Pulmonary artery endothelial cell (primary cell): Measurements from ENCODE around the gene SYPL2. TPM values are rescaled to one million over a fixed set of nuclear protein-coding genes. Genes with fewer than 3 reads are reported as not detected.
"Not testable (repeated sequence)": the region's sequence is repeated elsewhere in the genome, so short reads cannot be mapped to it uniquely, and the experiment has no call there.

Experiments used
- DNase-seq: peaks from one replicate; pipeline ENCODE4 v3.0.0-alpha.2; 2011; ENCODE audit warnings: low read depth, low spot score
- total RNA-seq: library from RNA; depleted of rRNA; stranded (reverse); fragments of >200 nt; gene quantifications from 2 replicates; pipeline ENCODE4 v1.2.3, GENCODE V29; 2014

Gene SYPL2
- total RNA-seq = 0.04 TPM in 1 of 2 replicates, not detected in the other

DNA sequence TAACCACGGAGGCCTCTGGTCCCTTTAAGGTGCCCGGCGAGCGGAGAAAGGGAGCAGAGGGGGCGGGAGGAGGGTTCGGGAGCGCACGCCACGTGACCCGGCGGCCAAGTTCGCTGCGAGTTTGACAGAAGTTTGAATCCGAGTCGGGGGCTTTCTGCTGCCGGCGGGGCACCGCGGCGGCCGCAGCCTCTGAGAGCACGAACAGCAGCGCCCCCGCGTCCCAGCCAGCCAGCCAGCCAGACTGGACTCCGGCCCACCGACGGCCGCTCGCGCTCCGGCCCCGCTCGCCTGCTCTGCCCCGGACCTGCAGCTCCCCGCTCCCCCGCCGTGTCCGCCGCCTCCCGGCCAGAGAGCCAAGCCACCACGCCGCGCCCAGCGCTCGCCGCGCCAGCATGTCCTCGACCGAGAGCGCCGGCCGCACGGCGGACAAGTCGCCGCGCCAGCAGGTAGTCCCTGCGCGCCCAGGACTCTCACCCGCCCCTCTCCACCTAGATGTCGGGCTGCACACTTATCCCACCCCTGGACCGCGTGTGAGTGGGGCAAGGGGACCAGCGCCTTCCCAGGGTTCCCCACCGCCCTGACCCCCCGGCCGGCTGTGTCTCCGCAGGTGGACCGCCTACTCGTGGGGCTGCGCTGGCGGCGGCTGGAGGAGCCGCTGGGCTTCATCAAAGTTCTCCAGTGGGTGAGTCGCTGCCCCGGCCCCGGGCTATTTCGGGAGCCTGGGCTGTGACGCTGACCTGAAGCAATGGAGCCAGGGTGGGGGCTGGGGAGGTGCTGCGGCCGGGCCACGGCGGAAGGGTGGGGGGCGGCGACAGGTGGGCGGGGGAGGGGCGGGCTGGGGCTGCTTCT is at the start of gene SYPL2:
TSS of gene SYPL2 (plus strand) at position 95 of the 849 bp plus-strand sequence. CDS start at position 393, 298 bp downstream.
- no peak for DNase-seq

DNA sequence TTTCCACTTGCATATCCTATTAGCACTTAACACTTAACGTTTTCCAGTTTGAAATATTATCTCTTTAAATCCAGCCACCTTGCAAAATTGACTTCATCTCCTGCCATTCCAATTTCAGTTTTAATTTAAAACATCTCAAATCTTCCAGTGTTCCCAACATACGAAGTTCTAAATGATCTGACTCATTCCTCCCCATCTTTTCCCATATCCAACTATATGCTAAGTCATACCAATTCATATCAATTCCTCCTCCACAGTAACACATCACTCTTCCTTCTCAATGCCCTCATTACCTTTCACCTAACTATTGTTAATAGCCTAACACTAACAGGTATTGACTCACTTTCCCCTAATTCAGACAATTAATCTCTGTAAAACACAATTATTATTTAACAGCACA is 42.8 kb upstream of the SYPL2 start:
- DNase-seq = no peak

DNA sequence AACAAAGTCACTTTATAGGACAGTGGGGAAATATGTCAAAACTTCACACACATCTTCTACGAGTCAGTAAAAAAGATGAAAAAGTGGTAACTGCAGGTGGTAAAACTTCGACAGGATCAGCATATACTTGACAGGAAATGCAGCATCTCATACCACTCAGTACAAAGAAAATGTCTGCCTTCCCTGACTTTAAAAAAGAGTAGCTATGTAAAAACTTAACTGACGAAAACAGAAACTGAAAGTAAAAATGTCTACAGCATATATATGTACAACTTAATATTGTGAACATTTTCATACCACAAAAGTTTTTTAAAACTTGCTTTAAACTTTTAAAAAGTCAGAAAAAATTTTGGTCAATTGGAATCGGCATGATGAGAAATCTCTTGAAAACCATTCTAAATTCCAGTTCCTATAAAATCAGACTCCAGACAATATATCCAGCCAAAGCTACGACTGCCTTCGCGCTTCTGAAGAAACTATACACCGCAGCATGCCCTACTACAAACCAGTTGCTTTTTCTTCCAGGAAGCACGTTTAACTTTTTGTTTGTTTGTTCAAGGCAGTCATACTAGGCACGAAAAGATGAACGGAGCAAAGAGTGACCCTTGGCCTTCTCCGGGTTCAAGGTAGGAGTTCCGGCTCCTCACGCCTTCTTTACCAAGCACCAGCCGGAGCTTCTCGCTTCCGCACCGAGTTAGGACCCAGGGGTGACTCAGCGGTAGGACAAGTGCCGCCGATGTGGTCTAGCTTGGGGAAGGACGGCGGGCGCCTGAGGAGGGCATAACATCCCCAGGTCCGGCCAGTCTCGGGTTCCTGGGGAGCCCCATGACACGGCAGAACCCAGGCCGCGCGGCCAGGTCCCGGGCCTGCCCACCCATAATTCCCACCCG is 40.7 kb upstream of the SYPL2 start:
- no peak for DNase-seq

DNA sequence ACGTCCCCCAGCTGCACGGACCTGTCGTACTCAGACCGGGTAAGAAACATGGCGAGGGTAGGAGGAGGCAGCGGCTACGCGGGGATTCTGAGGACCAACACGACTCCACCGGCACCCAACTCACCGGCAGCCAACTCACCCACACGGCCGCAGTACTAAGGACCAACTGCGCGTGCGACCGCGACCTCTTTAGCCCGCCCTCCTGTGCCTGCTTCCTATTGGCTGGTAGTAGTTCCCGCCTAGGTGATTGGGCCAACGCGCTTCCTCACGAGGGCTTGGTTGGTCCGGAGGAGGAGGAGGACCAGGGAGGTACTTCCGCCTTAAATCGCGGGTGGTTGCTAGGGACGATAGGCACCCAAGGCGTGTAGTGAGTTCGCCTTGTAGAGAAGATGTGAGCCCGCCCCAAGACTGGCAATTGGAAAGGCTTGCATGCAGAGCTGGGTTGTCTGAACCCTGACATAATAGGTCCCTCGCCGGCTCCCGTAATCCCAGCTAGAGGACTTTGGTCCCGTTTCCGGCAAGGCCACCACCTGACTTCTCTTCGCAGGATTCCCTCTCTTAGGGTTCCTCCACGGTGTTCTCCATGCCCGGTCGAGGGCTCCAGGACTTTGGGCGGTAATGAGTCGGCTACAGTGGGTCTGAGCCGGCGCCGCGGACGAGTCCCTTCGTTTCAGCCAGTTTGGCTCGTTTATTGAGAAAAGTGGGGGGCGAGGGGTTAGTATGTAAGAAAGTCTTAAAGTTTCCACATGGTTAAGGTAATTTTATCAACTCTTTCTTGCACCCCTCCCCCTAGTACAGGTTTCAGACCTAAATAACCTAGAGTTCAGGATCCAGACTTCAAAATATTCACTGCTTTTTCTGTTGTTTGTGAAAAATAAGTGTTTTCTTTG is 39.8 kb upstream of the SYPL2 start, which contains the start of gene PSMA5:
TSS of gene PSMA5 (minus strand) at position 168 of the 890 bp plus-strand sequence. CDS start at position 50, 118 bp downstream.
- peak; percentile 98 for DNase-seq

DNA sequence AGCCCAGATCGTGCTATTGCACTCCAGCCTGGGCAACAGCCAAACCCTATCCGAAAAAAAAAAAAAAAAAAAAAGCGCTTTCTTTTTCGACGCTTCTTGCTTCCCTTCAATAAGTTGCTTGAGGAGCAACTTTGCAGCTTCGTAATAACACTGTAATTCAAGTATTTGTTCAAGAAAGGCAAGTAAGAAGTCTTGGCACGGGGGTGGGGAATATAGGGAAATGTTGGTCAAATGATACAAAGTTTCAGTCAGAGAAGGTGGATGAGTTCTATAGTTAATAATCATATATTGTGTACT is 39.2 kb upstream of the SYPL2 start:
- no peak for DNase-seq

DNA sequence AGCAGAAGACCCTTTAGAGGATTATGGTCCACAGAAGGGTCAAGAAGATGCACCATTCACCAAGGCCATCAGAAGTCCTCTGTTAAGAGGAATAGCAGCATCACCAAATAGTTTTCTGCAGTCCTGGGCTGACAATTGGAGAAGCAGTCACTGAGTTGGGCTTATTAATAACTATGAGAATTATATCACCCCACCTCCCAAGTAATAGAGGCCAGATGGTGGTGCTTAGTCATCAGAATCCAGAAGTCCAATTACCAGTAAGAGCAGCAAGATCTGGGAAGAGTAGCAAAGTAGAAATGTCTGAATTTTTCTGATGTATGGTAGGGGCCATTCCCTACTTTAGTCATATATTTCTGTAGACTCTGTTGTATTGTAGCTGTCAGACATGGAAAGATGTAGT is 34.0 kb upstream of the SYPL2 start:
- no peak for DNase-seq

DNA sequence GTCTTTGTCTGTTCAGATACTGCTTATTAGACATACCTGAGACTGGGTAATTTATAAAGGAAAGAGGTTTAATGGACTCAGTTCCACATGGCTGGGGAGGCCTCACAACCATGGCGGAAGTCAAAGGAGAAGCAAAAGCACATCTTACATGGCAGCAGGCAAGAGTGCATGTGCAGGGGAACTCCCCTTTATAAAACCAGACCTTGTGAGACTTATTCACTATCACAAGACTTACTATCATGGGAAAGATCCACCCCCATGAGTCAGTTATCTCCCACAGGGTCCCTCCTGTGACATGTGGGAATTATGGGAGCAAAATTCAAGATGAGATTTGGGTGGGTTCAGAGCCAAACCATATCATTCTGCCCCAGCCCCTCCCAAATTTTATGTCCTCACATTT is 33.0 kb upstream of the SYPL2 start:
- no peak for DNase-seq

DNA sequence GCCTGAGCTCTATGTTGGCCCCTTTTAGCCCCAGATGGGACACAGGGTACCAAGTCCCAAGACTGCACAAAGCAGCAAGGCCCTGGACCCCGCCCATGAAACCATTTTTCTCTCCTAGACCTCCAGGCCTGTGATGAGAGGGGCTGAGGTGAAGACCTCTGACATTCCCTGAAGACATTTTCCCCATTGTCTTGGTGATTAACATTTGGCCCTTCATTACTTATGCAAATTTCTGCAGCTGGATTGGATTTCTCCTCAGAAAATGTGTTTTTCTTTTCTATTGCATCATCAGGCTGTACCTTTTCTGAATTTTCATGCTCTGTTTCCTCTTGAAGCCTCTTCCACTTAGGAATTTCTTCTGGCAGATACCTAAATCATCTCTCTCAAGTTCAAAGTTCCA is 31.9 kb upstream of the SYPL2 start:
- DNase-seq = no peak

DNA sequence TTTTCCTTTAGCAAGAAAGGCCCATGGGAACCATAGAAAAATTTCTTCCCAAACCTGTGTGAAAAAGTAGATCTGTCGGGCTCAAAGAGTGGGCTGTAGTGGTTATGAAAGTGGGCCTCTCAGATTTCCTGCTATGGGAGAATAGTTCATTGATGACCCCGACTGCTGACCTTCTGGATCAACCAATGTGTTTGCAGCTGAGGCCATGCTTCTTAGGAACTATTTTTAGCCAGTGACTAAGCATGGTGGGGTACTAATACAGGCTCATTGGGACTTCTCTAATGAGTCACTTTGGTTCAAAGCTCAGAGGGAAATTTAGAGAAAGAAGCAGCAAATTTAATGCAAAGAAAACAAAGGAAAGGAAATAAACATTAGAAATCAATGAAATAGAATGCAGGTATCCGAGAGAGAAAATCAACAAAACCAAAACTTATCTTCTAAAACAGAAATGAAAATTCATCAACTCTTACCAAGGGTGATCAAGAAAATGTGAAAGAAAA is 27.5 kb upstream of the SYPL2 start:
- DNase-seq = no peak

DNA sequence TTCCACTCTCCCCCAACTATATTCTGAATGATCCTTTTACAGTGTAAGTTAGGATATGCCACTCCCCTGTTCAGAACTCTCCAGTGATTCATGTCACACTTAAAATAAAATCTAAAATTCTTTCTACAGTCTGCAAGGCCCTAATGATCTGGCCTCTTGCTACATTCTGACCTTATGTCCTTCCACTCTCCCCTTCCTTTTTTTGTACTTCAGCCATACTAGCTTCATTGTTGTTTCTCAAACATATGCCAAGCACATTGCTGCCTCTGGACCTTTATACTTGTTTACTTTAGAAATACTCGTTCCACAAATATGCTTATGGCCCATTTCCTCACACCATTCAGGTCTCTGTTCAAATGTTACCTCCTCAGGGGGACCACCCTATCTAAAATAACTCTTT is 25.3 kb upstream of the SYPL2 start:
- no peak for DNase-seq

DNA sequence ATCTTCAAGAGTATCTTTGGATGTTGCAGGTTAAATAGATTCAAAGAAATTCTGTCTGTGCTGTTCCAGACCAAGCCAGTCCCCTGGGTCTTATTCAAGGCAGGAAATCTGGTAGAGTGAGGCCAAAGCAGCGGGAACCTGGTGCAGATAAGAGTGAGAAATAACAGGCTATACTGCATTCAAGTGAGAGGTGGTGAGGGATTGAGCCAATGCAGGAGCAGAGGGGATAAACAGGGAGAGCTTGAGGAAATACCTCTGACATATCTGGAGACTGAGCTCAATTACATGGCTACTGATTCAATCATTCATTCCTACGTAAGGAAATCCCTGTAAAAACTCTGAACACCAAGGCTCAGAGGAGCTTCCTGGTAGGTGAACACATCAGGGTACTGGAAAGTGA is 22.9 kb upstream of the SYPL2 start:
- no peak for DNase-seq

DNA sequence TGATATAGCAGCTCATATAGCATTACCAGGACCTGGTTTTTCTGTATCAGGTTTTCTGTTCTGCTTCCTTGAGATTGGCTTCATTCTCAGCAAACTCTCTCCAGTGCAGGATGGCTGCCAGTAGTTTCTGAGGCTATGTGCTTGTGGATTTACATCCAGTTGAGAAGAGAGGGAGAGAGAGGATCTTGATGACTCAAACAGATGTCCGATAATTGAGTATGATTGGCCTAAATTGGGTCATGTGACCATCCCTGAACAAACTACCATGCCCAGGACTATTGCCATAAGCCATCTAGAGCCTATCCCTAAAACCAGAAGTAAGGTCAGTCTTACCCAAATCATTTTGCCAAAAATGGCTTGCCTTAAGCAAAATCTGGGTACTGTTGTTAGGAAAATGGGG is 22.0 kb upstream of the SYPL2 start:
- no peak for DNase-seq

DNA sequence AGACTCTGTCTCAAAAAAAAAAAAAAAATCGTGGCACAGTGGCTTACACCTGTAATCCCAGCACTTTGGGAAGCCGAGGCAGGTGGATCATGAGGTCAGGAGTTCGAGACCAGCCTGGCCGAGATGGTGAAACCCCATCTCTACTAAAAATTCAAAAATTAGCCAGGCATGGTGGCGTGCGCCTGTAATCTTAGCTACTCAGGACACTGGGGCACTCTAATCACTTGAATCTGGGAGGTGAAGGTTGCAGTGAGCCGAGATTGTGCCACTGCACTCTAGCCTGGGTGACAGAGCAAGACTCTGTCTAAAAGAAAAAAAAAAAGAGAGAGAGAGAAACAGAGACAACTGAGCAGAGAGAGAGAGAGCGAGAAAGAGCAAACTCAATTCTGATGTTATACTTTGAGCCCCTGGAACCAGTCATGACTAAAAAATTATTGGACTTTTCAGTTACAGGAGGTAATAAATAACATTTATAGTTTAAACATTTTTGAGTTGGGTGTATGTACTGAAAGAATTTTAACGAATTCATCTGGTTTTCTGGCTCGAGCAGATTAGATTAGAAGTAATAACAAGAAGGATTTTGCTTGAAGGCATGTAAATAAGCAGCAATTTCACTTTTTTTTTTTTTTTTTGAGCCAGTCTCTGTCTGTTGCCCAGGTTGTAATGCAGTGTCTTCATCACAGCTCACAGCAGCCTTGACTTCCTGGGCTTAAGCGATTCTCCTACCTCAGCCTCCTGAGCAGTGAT is 20.2 kb upstream of the SYPL2 start:
- DNase-seq = not testable (repeated sequence)

DNA sequence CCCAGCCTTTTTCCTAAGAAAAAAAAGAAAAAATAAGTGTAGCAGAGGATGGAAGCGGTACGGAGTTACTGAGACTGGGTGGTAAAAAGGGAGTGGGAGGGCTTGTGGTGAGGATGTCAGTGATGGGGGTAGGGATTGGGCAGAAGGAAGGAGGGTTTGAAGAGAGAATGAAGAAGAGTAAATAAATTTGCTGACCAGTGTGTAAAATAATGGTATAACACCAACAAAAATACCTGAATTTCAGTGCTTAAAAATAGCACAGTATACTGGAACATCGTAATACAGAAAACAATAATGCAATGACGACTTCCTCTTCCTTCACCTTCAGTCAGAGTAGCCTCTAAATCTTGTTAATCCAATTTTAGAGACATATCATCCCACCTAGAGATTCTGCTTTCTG is 18.8 kb upstream of the SYPL2 start:
- DNase-seq = no peak

DNA sequence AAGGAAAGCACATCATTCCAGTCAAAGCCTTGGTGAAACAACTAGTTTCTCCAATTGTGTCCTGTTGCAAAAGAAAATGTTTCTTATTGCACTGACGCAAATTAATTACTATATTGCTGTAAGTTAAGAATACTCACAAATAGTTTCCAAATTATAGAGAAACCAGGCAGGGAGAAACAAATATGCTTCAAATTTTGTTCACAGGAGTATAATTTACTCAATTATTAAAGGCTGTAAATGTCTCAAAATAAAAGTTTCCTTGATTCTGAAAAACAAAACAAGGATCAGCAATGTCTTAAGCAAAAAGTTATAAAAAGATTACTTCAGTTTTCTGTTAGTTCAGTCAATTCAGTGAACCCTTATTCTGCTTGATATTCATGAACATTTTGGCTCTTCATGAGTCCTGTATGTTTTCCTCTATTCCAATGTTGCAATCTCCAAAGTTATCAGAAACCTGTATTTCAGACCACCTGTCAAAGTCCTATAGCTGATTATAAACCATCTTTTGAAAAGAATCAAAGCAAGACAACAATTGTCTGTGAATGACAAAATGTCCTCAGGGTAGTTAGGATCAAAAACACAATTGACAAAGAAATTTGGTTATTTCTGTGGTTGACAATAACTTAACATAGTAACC is 11.7 kb upstream of the SYPL2 start:
- DNase-seq = no peak

DNA sequence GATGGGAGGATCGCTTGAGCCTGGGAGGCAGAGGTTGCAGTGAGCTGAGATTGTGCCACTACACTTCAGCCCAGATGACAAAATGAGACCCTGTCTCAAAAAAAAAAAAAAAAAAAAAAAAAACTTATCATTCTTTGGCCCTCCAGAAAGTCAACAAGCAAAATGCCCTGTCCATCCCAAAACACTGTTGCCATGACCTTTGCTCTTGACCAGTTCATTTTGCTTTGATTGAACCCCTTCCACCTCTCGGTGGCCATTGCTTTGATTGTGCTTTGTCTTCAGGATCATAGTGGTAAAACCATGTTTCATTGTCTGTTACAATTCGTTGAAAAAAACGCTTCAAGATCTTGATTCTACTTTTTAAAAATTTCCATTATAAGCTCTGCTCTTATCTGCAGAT is 8.5 kb upstream of the SYPL2 start:
- DNase-seq = no peak

DNA sequence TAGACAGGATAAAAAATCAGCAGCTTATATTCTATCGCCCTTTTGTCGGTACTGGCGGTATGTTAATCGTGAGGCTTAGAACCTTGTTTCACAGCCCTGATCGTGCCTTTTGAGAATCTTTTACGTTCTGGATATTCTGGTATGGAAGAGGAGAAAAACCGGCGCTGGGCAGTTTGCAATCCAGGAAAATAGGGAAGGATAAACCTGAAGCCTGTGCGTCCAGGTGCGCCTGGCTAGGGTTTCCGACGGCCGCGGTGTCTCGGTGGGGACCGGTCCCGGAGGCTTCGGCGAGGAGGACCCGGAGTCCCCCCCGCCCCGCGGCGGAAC is 258 bp upstream of the SYPL2 start:
- DNase-seq = no peak

DNA sequence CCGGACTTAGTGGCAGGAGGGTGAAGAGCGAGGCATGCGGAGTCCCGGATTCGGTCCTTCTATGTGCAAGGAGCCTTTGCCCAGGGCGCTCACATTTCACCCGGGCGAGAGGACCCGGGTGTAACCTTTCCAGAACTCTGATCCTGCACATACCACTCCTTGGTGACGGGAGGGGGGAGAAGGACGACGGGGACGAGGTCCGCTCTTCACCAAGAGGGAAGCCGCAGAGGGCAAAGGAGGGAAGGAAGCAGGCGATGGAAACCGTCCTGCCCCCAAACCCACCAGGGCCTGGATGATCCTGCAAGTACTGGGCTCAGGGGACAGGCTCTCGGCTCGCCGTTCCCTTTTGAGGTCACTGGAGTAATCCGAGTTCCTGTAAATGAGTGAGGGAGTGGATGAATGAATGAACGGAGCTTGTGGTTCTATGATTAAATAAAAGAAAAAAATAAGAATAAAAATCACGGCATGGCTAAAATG is 993 bp downstream of the SYPL2 start:
- DNase-seq = no peak

DNA sequence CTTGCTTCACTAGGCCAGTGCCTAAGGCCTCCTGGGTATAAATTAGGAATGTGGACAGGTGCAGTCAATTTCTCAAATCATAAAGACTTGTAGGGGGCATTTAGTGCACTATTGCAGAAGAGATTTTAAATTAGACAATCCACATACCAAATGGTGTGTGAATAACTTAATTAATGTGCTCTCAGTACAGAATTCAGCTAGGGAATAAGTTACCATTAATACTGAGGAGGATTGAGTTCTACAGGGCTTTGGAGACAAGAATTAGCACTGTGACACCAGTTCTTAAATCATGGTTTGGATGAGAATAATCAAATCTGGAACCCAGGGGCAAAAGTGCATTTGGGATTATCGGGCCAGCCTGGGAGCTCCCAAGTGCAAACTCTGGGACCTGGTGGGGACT is 1.7 kb downstream of the SYPL2 start:
- no peak for DNase-seq

DNA sequence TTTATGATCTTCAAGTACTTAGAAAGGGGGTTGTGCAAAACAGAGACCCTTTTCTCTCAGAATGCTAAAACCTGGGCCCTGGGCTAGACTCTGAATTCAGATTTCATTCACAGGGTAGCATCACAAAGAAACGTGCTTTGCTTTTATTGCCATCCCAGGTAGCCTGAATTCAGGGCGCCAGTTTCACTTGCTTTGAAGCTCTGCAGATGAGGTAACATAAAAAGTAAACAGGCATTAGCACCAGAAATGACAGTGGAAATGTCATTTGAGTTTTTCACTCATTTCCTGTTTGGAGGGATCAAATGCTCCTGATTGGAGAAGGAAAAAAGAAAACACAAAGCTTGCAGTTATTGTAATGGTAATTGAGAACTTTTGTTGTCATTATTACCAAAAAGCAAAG is 2.6 kb downstream of the SYPL2 start:
- DNase-seq = no peak
